ENCODE results near the gene ABHD15.

DNA sequence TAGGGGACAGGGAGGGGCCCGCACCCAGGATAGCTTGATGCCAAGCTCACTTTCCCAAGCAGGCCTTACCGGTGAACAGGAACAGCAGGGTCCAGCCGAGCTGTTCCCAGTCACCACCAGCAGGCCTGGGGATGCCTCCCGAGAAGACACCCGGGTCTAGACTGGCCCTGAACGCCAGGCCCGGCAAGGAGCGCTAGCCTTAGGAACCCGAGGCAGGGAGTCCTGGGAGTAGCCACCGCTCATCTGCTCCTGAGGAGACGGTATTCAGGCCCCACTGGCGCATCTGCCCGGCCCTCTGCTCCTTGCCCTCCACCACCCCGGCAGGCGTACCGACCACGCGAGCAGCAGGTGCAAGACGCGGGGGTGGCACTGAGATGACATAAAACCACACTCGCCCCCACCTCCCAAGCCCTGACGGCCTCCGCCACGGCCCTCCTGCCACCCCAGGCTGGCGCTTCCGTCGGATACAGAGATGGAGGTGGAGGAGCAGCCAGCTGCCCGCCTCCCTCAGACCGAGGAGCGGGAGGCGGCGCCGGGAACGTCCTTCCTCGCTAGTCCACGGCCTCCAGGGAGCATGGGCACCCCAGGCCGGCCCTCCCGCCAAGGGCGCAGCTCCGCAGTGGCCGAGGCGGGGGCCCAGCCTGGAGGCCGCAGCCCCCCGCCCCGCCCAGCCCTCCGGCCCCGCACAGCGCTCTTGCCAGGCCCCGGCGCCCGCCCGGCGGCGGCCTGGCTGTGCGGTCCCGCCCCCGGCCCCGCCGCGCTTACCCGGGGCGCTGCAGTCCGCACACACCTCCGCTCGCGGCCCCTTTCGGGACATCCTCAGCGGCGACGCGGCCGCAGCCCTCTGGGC is 21.9 kb upstream of the ABHD15 start:
- TF ChIP-seq YY1 (IDR thresholded peaks at IDR 0.05; ENCODE audit: insufficient read depth, insufficient read length) (no peak), ZNF274 (IDR thresholded peaks at IDR 0.05; ENCODE audit: low read depth, low read length) (no peak)

All from NT2/D1 (cell line).